IPS-NIHi7 (cell line): ENCODE results near the gene GSC2.

Experiments used
- DNase-seq: peaks from one replicate; pipeline ENCODE4 v3.0.0; 2012; ENCODE audit warnings: mixed read lengths; ENCODE audit errors: extremely low spot score

GSC2 gene, protein sequence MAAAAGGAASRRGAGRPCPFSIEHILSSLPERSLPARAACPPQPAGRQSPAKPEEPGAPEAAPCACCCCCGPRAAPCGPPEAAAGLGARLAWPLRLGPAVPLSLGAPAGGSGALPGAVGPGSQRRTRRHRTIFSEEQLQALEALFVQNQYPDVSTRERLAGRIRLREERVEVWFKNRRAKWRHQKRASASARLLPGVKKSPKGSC

DNA sequence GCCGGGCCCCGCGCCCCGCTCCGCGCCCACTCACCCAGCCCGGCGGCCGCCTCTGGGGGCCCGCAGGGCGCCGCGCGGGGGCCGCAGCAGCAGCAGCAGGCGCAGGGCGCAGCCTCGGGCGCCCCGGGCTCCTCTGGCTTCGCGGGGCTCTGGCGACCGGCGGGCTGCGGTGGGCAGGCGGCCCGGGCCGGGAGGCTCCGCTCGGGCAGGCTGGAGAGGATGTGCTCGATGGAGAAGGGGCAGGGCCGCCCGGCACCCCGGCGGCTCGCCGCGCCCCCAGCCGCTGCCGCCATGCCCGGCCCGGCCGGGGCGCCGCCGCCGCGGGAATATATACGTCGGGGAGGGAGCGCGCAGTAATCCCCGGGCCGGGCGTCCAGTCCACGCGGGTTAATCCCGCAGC, at the start of gene GSC2:
TSS of gene GSC2 (minus strand) at position 302 of the 400 bp plus-strand sequence. CDS start at position 293, 9 bp downstream.
- DNase-seq = no peak

DNA sequence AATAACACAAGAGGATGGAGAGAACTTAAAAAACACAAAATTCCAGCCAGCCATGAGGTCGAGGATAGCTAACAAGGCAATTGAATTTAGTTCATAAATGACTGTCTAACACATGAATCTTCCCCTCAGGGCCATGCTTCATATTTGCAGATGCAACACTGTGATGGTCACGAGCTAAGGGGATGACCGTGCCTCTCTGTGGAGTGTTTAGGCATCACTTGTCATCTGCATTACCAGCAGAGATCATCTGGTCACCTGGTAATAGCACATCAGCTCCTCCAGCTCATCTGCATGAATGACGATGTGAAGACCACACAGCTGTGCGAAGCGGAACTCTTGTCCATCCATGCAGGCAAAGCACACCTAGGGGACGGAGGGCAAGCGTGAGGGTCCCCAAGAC, 49.4 kb upstream of the GSC2 start:
- no peak for DNase-seq

DNA sequence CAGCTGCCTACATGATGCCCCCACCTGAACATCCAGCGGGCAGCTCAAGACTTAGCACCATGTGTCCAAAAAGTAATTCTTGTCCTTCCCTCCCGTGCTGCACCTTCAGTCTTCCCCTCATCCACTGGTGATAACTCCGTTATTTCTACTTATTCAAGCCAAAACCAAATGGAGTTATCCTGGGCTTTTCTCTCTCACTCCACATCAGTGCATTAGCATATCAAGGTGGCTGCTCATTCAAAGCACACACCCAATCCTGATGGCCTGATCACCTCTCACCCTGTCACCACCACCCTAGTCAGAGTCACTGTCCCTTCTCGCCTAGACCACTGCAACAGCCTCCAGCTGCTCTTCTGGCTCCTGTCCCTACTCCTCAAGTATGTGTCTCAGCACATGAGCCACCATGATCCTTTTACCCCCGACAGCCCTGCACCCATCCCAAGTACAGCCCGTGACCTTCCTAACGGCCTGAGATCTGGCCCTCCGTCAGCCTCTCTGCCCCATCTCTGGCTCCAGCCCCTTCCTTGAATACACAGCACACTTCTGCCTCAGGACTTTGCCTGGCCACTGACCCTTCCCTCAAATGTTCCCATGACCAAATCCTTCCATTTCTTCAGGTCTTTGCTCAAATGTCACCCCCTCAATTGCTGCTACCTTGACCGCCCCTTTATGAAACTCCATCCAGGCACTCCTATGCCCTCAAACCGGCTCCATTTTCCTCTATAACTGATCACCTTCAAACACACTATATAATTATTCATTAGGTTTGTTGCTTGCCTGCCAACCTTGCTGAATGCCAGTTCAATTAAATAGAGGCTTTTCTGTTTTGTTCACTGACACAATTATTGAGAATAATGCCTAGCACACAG, 48.1 kb upstream of the GSC2 start:
- DNase-seq = no peak

DNA sequence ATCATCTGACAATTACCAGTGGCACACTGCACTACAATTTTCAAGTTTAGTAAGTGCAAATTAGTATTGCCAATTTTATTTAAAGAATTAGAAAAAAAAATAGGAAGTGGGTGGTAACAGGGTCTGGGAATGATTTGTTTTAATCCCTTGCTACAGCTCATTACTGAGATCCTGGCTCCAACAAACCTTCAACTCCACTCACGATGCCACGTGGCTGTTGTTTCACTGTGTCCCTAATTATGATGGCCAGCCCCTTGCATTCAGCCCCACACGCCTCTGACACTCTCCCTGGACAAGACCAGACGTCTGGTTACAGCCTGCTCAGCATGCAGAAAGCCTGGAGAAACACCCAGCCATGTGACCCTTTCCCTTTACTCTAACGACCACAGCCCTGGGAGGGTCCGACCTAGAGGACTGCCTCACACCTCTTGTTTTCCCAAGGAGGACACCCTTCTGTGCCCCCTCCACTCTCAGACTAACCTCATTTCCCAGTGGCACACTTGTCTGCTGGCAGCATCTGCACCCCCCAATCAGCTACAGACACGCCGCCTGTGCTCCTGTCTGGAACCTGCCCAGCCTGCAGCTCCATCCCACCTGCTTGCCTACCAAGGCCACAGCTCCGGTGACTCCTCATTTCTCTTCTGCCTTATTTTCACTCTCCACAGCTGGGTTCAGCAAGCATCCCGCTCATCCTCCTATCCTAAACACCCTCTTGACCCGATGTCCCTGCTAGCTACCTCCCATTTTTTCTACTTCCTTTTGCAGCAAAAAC, 46.9 kb upstream of the GSC2 start:
- no peak for DNase-seq

DNA sequence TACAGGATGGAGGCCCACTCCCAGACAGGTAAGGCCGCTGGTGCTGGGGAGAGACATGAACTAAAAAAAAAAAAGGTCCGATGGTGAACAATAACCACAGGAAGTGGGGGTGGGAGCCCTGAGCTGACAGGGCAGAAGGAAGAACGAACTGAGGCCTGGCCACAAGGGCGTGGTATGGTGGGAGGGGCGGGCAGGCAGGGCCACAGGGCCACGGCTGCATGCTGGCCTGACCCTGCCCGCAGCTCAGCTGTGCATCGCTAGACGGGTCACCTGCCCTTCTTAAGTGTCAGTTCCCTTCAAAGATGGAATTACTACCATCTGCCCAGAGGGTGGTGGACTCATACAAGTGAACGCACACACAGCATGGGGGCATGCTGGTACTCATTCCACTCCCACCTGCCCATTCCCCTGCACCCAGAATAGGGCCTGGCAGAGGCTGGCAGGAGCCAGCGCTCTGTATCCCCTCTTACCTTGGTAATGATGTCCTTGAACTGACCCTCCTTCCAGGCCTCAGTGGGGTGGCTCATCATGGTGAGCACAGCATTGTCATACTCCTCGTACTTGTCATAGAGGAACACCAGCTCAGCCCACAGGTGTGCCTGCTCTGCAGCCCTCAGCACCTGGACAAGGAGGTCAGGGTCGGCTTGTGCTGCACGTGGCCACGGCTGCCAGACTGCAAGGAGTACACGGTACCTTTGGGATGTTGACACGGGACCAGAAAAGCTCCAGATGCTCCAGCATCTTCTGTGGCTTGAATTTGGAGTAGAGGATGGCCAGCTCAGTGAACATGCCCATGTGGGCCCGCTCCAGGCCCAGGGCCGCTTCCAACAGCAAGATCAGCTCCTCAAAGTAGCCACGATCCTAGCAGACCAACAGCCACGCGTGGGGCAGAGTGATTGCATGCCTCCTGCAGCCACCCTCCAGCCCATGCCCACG, 46.0 kb upstream of the GSC2 start:
- DNase-seq = no peak

DNA sequence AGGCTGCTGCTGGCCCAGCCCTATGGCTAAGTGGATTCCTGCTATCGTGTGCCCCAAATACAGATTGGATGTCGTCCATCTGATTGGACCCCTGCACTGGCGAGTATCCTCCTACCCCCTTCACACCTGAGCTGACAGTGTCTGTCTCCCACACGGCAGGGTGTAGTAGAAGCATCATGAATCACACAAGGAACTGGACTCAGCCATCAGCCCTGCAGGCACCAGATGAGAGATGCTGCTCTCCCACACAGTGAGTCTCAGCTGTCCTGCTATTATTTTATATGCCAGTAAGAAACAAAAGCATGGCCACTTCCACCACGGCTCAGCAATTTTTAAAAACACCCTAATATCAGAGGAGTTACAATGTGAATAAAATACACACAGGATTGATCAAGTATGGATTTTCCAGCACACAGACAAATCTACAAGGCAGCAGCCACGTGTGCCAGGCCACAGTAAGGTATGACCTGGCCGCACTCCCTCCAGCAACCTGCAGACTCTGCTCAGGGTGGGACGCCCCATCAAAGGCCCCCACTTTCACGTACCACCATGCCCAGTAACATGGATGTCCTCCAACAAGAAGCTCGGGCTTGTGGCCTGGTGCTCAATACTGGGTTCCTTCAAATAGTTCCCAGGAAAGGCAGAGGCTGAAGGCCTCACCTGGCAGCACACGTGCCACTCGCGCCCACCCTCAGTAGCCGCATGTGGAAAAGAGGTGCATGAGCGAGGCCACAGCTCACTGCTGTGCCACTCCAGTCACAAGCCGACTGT, 44.9 kb upstream of the GSC2 start:
- no peak for DNase-seq

DNA sequence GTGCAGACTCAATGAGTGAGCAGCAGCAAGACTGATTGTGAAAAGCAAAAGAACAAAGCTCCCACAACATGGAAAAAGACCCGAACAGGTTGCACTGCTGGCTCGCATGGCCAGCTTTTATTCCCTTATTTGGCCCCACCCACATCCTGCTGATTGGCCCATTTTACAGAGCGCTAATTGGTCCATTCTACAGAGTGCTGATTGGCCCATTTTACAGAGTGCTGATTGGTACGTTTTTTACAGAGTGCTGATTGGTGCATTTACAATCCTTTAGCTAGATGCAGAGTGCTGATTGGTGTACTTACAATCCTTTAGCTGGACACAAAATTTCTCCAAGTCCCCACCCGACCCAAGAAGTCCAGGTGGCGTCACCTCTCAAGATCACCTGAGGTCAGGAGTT, 43.8 kb upstream of the GSC2 start:
- DNase-seq = no peak

DNA sequence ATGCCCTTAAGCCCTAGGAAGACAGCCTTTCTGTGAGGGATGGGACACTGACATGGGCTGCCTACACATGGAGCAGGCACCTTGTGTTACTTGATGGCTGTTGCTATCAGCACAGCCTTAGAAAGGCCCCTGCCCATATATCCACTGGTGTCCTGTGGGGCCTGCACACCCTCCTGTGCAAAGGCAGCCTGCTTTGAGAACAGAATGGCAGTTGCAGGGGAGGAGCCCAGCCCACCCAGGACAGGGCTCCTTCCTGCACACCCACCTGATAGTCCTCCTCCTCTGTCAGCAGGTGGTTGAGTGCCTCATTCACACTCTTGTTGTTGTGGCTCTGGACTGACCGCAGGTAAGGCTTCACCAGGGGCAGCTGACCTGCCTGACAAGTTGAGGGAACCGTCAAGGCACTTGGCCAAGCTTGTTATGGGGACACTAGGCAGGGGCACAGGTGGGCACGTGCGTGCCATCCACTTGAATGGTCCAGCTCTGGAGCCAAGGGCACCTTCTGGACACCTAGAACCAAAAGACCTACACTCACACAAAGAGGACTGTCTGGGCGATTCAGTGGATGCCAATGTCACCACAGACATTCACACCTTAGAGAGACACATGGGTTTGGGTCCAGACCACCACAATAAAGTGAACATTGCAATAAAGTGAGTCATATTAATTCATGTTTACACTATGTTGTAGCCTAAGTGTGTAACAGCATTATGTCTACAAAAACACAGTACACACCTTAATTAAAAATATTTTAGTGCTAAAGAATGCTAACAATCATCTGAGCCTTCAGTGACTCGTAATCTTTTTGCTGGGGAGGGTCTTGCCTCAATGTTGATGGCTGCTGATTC, 37.8 kb upstream of the GSC2 start:
- no peak for DNase-seq

DNA sequence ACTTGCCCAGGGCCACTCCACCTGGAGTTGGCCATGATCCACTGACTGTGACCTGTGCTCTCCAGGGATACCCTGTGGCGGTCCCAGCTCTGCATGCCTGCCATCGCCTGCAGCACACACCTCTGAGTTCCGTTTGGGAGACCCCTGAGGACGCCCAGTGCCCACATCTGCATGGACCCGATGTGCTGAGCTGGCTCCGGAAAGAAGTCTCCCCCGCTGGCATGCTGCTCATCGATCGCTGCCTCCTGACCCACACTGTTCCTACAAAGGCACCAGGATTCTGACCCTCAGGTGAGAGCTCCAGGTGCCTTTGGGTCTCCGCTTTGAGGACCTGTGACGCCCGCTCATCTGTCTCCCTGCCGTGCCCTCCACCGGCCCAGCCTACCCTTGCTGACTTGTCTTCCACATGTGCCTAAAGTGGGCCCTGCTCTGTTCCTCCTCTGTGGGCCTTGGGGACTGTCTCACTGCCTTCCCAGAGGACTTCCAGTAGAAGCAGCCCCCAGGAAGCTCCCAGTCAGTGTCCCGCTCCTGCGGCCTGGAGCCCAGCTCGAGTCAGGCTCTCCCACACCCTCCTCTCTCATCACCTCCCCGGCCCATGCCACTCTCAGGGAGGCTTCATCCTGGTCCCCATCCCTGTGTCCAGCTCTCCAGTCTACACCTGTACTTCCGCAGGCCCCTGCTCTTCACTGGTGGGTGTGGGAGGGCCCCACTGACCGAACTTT, 34.3 kb upstream of the GSC2 start:
- no peak for DNase-seq

DNA sequence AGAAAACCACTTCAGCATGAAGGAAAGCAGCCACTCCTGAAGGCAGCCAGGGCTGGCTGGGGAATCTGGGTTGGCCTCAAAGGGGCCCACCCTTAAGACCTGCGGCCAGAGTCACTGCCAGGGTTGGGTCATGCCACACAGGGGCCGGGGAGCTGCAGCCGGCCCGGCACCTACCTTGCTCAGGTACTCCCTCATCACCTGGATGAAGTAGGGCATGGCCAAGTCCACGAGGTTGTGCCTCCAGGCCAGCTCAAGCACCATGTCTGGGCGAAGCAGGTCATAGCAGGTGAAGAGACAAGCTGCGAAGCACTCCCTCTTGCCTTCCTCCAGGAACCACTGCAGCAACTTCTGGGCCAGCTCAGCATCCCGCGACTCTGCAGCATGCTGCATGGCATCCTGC, 33.1 kb upstream of the GSC2 start:
- DNase-seq = no peak

DNA sequence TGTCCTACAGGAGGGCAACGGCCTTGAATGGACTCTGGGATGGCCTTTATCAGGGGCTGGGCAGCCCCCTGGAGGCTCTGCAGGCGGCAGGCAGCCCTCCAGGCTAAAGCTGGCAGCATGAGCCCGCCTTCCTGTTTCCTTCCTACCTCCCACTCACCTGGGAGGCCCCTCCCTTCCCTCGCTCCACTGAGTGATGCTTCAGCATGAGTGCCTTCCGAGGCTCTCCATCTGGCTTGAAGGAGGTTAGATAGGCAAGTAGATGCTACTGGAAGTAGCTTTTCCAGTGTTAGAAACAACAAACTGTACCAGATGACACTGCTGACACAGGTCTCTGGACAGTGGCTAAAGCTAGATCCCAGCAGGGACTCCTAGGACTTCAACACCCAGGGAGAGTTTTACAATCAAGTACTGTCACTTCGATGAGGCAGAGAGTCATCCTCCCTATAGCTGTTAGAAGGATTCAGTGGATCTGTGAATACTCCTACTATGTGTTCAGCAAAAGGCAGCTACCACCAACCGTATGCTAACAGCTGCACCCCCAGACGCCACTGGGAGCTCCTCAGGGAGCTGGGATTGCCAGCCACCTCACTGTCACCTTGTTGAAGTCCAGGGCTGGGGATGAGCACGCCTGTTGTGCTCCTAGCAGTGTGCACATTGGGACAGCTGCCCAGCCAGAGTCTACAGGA, 32.5 kb upstream of the GSC2 start:
- no peak for DNase-seq

DNA sequence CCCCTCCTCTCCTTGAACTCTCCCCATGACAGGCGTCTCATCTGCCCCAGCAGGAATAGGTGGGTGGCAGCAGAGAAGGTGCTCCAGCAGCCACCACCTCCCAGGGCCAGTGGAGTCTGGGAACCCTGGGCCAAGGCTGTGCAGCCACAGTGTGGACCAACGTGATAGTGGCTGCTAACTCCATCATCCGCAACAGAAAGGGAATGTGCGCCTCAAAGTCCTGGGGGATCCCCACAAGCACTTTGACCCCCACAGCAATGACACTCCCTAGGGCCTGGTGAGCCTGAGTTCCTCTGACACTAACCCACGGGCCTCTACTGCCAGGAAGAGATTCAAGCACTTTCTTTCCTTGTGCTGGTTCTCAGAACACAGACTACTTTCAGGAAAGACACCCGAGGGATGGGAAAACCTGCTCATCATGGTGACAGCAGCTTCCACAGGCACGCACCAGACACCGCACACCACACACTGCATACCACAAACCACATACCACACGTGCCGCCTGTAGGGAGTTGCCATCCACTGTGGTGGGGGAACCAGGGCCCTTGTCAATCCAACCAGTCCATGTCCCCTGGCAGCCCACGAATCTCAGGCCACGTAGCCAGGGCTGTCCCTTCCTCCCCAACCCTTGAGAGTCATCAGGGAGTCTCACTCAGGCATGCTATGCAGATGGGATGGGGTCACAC, 31.8 kb upstream of the GSC2 start:
- DNase-seq = no peak

DNA sequence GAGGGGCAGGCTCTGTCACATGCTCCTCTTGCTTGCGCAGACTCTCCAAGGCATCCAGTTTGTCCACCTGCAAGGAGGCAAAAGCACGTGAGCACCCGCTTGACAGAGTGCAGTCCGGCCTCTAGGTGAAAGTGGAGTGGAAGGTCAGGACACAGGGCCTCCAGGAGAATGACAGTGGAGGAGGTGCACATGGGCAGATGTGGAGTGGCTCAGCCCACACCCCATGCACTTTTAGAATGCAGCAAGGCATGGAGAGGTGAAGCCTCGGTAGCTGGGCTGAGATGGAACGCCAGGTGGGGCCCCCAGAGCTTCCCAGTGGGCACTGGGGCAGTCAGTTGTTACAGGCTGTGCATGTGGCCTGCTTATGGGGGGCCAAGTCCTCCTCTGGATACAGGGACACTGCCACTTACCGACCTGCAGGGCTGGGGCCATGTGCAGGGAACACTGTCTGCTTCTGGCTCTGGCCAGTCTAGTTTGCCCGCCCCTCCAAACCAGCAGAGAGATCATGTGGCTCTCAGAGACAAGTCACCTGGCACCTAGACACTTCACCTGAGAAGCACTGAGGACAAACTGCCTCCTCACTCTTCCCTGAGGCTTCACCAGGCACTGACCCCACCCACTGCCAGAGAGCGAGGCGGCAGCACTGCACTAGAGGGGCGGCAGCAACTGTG, 30.8 kb upstream of the GSC2 start:
- DNase-seq = no peak

DNA sequence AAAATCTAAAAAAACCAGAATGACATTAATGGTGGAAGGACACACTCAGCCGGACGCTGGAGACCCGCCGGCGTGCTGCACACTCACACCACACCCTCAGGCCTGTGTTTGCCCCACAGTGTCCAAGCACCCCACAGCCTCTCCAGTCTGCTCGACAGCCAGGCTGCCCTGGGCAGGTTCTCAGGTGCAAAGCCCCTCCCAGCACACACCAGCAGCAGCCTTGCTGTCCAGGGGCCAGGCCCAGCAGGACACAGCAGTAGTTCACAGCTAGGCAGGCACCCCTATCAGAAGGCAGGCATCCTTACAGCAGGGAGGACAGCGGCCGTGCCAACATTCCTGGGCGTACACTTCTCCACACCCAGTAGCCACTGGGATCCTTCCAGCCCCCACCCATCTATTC, 30.1 kb upstream of the GSC2 start:
- DNase-seq = no peak

DNA sequence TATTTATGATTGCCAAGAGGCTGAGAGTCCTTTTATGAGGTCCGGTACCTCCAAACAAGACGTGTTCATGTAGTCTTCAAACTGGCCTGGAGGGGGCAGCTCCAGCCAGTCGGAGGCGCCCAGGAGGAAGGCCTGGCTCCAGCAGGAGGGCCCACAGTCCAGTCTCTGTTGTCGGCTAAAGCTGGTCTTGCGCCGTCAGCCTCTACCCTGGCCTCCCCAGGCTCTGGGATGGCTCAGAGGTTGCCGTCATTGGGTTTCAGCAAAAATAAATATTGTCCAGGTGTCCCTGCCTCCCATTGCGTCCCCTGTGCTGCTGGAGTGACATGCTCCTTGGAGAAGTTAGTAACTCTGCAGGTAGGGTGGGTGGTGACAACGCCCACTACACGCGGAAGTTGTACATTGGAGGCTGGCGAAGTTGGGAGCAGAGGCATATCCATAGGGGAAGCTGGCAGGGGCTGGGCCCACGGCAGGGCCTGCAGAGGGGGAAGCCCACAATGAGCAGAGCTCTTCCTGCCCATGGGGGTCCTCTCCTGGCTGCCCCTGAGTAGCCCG, 29.5 kb upstream of the GSC2 start:
- peak; percentile 89 for DNase-seq

DNA sequence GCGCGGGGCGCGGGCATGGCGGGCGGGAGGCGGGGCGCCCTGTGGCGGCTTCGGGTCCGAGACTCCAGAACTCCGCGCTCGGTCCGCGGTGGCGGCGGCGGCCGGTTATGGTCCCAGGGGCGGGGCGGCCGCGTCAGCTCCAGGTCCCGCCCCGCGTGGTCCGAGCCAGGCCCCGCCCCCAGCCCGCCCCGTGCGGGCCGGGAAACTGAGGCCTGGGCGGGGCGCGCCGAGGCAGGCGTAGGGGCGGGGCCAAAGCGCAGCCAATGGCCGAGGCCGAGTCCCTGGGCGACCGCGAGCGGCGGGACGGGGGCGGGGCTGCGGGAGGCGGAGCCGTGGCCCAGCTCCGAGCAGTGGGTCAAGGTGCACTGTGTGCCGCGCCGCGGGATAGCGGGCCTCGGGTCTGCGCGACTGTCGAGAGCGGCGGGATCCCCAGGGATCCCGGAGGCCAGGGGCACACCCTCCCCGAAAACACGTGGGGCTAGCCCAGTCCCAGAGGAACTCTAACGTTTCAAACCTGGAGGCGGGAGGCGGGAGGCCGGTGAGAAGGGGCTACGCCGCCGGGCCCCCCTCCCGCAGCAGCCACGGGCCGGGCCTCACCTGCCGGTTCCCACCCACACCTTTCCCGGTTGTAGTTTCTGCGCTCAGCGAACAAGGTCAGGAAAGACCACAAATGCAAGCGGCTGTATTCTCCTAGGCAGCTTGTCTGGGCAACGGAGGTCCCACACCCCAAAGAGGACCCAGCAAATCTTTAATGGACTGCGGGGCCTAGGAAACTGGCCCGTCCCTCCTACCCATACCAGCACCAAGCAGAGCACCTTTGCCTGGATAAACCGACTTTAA, 28.8 kb upstream of the GSC2 start, which contains the start of gene SLC25A1:
TSS of gene SLC25A1 (minus strand) at position 80 of the 840 bp plus-strand sequence. CDS start at position 17, 63 bp downstream.
- DNase-seq = peak; percentile 95
